ENCODE results near the gene GNL1. TPM values are rescaled to one million over a fixed set of nuclear protein-coding genes. Genes with fewer than 3 reads are reported as not detected.
"Not testable (repeated sequence)": the region's sequence is repeated elsewhere in the genome, so short reads cannot be mapped to it uniquely, and the experiment has no call there.

Gene GNL1
- total and polyA plus RNA-seq, 10 of the 15 experiments (the other 5 are each of a cell fraction or from before 2014, with no cell fraction given): 0.18 to 64.5 (median 45.5) TPM

DNA sequence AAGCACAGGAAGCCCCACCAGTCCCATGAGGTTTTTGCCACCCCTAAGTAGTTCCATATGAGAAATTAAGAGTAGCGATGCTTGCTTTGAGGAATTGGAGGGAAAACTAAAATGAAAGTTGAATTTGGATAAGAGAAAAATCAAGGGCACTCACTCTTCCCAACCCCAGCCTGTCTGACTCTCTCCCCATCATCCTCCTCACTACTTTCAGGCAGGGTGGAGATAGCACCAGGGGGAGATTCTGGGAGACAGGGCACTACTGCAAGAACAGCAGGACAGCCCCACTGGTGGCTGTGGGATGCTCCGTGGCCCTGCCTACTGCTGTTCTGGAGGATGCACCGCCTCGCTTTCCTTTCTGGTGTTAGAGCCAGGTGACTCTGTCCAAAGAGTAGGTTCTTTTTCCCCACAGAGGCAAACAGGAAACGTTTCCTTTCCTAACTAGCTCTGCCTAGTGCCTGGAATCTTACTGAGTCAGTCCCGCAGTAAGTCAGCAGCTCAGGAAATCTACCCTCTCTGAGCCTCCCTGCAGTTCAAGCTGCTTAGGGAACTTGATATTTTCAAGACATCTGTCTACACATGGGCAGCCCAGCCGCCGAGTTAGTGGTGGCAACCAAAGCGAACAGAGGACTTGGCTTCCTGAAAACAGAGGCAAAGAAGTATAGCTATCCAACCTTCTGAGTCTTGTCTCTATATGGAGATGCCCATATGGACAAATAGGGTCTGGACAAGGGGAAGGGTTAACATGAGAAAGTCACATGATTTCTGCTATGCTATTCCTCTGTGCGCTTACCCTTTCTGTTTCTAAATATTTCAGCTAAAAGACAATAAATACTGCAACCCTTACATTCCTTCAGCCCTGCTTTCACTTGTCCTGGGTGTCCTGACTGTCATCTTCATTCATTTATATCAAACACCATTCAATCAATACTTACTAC lies 55.6 kb downstream of the GNL1 start:
- Histone ChIP-seq H3K9me3 (replicated peaks; ENCODE audit: control insufficient read depth, insufficient read depth, low read length) (no peaks in the 10 kb centered on the region), H3K9ac (ENCODE audit: control insufficient read depth, insufficient read depth, low read length) (peak overlapping the region; percentile 47; the same call in 1 of the 2 replicates), H3K27ac (ENCODE audit: control insufficient read depth, insufficient read depth) (no peak overlapping the region), H3K4me1 (ENCODE audit: control insufficient read depth, insufficient read depth, low read length) (peaks cover 9% of the 10 kb centered on the region), H3K27me3 (replicated peaks in 1 of 2; ENCODE audit: control insufficient read depth in 2 of 2, insufficient read depth in 2 of 2, low read length in 1 of 2) (no peaks in the 10 kb centered on the region; a peak in 1 of 4 replicates), H3K79me2 (ENCODE audit: control insufficient read depth, insufficient read depth, low read length) (no peaks in the 10 kb centered on the region), H3K4me3 (no peak overlapping the region), H3K4me2 (ENCODE audit: control insufficient read depth, insufficient read depth) (peak overlapping the region; percentile 79), H2AFZ (ENCODE audit: control insufficient read depth, low read depth, low read length) (peak overlapping the region; percentile 87), H3K36me3 (ENCODE audit: control insufficient read depth in 2 of 2, insufficient read depth in 2 of 2, low read length in 1 of 2) (no peaks in the 10 kb centered on the region), H4K20me1 (ENCODE audit: control insufficient read depth, insufficient read depth) (no peaks in the 10 kb centered on the region)
- POLR2A ChIA-PET: interaction anchor here (0.6 to 1.9 kb wide), 9 partner anchors 10 to 99 kb away, joined by 3 to 6 read pairs (median 4); no protein-coding TSS in a partner anchor
- 16% methylated on average over 10 of the region's 10 CpGs for WGBS (ENCODE audit: insufficient coverage, insufficient replicate concordance, low lambda C conversion rate, missing lambda C conversion rate)
- SMC1A ChIA-PET (ENCODE audit: uncharacterized antibody, unreplicated experiment): interaction anchor here (0.8 to 2.6 kb wide), 10 partner anchors 8 to 44 kb away, joined by 3 to 15 read pairs (median 6); no protein-coding TSS in a partner anchor
- RAD21 ChIA-PET (ENCODE audit: unreplicated experiment): interaction anchor here (0.8 to 1.1 kb wide), 3 partner anchors 9 to 587 kb away, joined by 3 read pairs; no protein-coding TSS in a partner anchor
- CTCF ChIA-PET: interaction anchor here (0.7 to 3.6 kb wide), 11 partner anchors 7 to 384 kb away, joined by 3 to 22 read pairs (median 3); partner anchors contain the start of gene DDR1
- BruUV-seq (replicated peaks): no TSS peak
- in situ Hi-C loops (cut with MboI): no loop called here
- FAIRE-seq: no peak
- intact Hi-C loops (cut with micrococcal nuclease; ENCODE audit: unreplicated experiment): no loop called here
- TF ChIP-seq CREB1 (IDR thresholded peaks at IDR 0.05; ENCODE audit: low read depth) (no peak), KAT2A (conservative IDR thresholded peaks at IDR 0.05; ENCODE audit: control insufficient read depth, low read depth, low read length) (no peak), PAX8 (IDR thresholded peaks at IDR 0.05) (no peak), ZBED1 (IDR thresholded peaks at IDR 0.05; ENCODE audit: borderline replicate concordance) (no peak)
- peak; percentile 29 for ATAC-seq
- no peak for DNase-seq (ENCODE audit: low read depth, low spot score)

DNA sequence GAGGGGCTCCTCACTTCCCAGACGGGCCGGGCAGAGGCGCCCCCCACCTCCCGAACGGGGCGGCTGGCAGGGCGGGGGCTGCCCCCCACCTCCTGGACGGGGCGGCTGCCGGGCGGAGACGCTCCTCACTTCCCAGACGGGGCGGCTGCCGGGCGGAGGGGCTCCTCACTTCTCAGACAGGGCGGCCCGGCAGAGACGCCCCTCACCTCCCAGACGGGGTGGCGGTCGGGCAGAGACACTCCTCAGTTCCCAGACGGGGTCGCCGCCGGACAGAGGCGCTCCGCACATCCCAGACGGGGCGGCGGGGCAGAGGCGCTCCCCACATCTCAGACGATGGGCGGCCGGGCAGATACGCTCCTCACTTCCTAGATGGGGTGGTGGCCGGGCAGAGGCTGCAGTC lies 57.6 kb downstream of the GNL1 start:
- DNase-seq (ENCODE audit: low read depth, low spot score); H3K4me2 ChIP-seq (ENCODE audit: control insufficient read depth, insufficient read depth); H3K27ac ChIP-seq (ENCODE audit: control insufficient read depth, insufficient read depth); H3K27me3 ChIP-seq (replicated peaks in 1 of 2; ENCODE audit: control insufficient read depth in 2 of 2, insufficient read depth in 2 of 2, low read length in 1 of 2); in situ Hi-C loops (cut with MboI); H3K9ac ChIP-seq (ENCODE audit: control insufficient read depth, insufficient read depth, low read length); H3K9me3 ChIP-seq (replicated peaks; ENCODE audit: control insufficient read depth, insufficient read depth, low read length); H4K20me1 ChIP-seq (ENCODE audit: control insufficient read depth, insufficient read depth); H2AFZ ChIP-seq (ENCODE audit: control insufficient read depth, low read depth, low read length); BruUV-seq (replicated peaks); H3K4me3 ChIP-seq; H3K79me2 ChIP-seq (ENCODE audit: control insufficient read depth, insufficient read depth, low read length); CTCF ChIA-PET; SMC1A ChIA-PET (ENCODE audit: uncharacterized antibody, unreplicated experiment); H3K36me3 ChIP-seq (ENCODE audit: control insufficient read depth in 2 of 2, insufficient read depth in 2 of 2, low read length in 1 of 2); ATAC-seq; RAD21 ChIA-PET (ENCODE audit: unreplicated experiment); POLR2A ChIA-PET; intact Hi-C loops (cut with micrococcal nuclease; ENCODE audit: unreplicated experiment); FAIRE-seq: not testable (repeated sequence)
- WGBS (ENCODE audit: insufficient coverage, insufficient replicate concordance, low lambda C conversion rate, missing lambda C conversion rate): 93% methylated on average over 27 of the region's 37 CpGs
- peaks cover 12% of the 10 kb centered on the region for H3K4me1 ChIP-seq (ENCODE audit: control insufficient read depth, insufficient read depth, low read length)

All from GM12878 (cell line).